Uterus (tissue), 2 donors: ENCODE data around the gene ALDH1L1.

Source experiments
- POLR2A ChIP-seq, 2 donors: fragments of 450-650 bp; IDR thresholded peaks; one replicate each; pipeline ENCODE4 v1.6.1; 2016; ENCODE audit warnings: antibody characterized with exemption in 2 of 2, mild to moderate bottlenecking in 1 of 2, moderate library complexity in 1 of 2
- TF ChIP-seq, protein P1 (sequence below), 4 experiments: fragments of 200-600 bp in 2 of 4; fragments of 450-650 bp in 2 of 4; sonication (generic) in 2 of 4; IDR thresholded peaks; one replicate each; pipeline ENCODE4 v1.5.1; 2016 to 2019; ENCODE audit warnings: antibody characterized with exemption in 4 of 4, mild to moderate bottlenecking in 2 of 4, moderate library complexity in 1 of 4

DNA sequence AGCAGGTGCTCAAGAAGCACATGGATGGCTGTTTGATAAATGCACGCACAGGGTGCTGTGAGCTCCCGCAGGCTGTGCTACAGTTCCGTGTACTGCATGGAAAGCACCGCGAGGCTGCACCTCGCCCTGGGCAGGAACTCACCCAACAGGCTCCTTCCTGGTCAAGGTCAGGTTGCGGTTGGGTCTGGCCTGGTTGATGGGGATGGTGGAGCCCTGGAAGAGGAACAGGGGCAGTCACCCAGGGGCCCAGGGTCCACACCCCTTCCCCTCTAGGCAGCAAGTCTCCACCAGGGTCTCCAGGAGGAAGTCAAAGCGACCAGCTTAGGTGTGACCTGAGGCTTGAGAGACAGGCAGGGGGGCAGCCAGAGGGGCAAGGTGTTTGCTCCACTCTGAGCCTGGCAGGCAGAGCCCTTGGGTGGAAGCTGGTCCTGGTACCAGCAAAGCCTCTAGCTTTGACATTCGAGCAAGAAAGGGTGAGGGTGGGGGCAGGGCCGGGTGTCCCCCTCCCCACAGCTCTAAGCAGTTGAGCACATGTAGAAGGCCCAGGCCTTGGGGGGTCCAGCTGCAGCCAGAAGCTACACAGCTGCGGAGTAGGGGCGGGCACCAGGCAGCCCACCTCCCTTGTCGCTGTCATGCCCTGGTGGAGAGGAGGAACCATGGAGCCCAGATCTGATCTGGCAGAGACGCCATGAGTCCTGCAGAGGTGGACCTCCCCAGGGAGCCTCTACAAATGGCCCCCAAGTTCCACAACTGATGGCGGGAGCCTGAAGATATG lies 50.1 kb downstream of the ALDH1L1 start:
- TF ChIP-seq, protein P1, sequence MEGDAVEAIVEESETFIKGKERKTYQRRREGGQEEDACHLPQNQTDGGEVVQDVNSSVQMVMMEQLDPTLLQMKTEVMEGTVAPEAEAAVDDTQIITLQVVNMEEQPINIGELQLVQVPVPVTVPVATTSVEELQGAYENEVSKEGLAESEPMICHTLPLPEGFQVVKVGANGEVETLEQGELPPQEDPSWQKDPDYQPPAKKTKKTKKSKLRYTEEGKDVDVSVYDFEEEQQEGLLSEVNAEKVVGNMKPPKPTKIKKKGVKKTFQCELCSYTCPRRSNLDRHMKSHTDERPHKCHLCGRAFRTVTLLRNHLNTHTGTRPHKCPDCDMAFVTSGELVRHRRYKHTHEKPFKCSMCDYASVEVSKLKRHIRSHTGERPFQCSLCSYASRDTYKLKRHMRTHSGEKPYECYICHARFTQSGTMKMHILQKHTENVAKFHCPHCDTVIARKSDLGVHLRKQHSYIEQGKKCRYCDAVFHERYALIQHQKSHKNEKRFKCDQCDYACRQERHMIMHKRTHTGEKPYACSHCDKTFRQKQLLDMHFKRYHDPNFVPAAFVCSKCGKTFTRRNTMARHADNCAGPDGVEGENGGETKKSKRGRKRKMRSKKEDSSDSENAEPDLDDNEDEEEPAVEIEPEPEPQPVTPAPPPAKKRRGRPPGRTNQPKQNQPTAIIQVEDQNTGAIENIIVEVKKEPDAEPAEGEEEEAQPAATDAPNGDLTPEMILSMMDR (IDR thresholded peaks at IDR 0.05) = no peak
- no peak for TF ChIP-seq POLR2A (IDR thresholded peaks at IDR 0.05)
